Spleen (tissue), 11 donors: ENCODE measurements around the gene ELMO3. TPM values are rescaled to one million over a fixed set of nuclear protein-coding genes. Genes with fewer than 3 reads are reported as not detected.

Experiments used
- DNase-seq: peaks from one replicate; pipeline ENCODE4 v3.0.0-alpha.2; 2020
- H3K27ac ChIP-seq, 8 donors: fragments of 200-600 bp; sonication (generic) in 7 of 8; 1 replicate in 4 of 8; 2 replicates in 4 of 8; pipeline versions ENCODE4 v1.5.0 to v1.8.0; 2016 to 2021; ENCODE audit warnings: inconsistent platforms in 4 of 8, mild to moderate bottlenecking in 4 of 8, moderate library complexity in 1 of 8
- H3K27me3 ChIP-seq, 7 donors: fragments of 200-600 bp; sonication (generic) in 6 of 7; replicated peaks in 1 of 7; 1 replicate in 4 of 7; 2 replicates in 3 of 7; pipeline versions ENCODE4 v1.5.0 to v1.8.0; 2016 to 2021; ENCODE audit warnings: inconsistent platforms in 3 of 7, mild to moderate bottlenecking in 1 of 7
- H3K36me3 ChIP-seq, 6 donors: fragments of 200-600 bp; sonication (generic) in 5 of 6; 1 replicate in 4 of 6; 2 replicates in 2 of 6; pipeline versions ENCODE4 v1.5.0 to v1.8.0; 2016 to 2021; ENCODE audit warnings: inconsistent platforms in 2 of 6
- H3K4me1 ChIP-seq, 6 donors: fragments of 200-600 bp; sonication (generic) in 5 of 6; 1 replicate in 3 of 6; 2 replicates in 3 of 6; pipeline versions ENCODE4 v1.5.0 to v1.8.0; 2016 to 2021; ENCODE audit warnings: inconsistent platforms in 3 of 6
- H3K4me3 ChIP-seq, 8 donors: fragments of 200-600 bp; sonication (generic) in 7 of 8; 1 replicate in 4 of 8; 2 replicates in 4 of 8; pipeline versions ENCODE4 v1.5.0 to v1.8.0; 2016 to 2021; ENCODE audit warnings: inconsistent platforms in 4 of 8, mild to moderate bottlenecking in 4 of 8, moderate library complexity in 2 of 8
- H3K9me3 ChIP-seq, 8 donors: fragments of 200-600 bp; sonication (generic) in 7 of 8; 1 replicate in 4 of 8; 2 replicates in 4 of 8; pipeline versions ENCODE4 v1.5.0 to v1.8.0; 2016 to 2021; ENCODE audit warnings: inconsistent platforms in 4 of 8
- POLR2A ChIP-seq, 3 donors: fragments of 450-650 bp; IDR thresholded peaks; one replicate each; pipeline ENCODE4 v1.5.1; 2017; ENCODE audit warnings: antibody characterized with exemption in 3 of 3, mild to moderate bottlenecking in 1 of 3
- POLR2AphosphoS5 ChIP-seq, 3 donors: sonication (generic); formaldehyde crosslinking; IDR thresholded peaks; one replicate each; pipeline ENCODE4 v1.5.1; 2017; ENCODE audit warnings: antibody characterized with exemption in 3 of 3
- WGBS, 5 donors: extraction: QIAGEN DNeasy Blood & Tissue Kit in 3 of 5; methylation state at CpG; one replicate each; pipeline versions ENCODE4 v1.1.5 to v1.1.7; 2013 to 2018; 5-methylcytosine and 5-hydroxymethylcytosine counted together
- intact Hi-C: fragments of 100-400 bp; cut with DNase I; formaldehyde crosslinking; loops from one replicate; pipeline ENCODE4 v1.15.0; 2023; ENCODE audit warnings: low total_unique reads
- microRNA-seq, 3 donors: library from miRNA; unstranded; fragments of <30 nt; microRNA quantifications; one replicate each; pipeline versions ENCODE4 to v1.1.0, GENCODE V29; 2019 to 2020
- polyA plus RNA-seq, 3 donors: library from polyadenylated mRNA; stranded (reverse); fragments of 200-250 nt; gene quantifications; one replicate each; pipeline ENCODE4 v1.2.1, GENCODE V29; 2013
- small RNA-seq, 4 donors: library from RNA; depleted of rRNA; stranded (forward); fragments of <200 nt; gene quantifications; one replicate each; pipeline ENCODE3, GENCODE V24; 2016
- total RNA-seq, 7 donors: library from RNA; depleted of rRNA in 3 of 7; stranded (reverse); fragments of >200 nt in 3 of 7; fragmentation: NEBNext Ultra II Directional in 4 of 7; extraction: Animal tissue kit (Norgen Biotek cat#: 25700) in 4 of 7; gene quantifications; one replicate each; pipeline versions ENCODE4 v1.1.0 to v1.2.1, GENCODE V29; 2016 to 2021
- TF ChIP-seq, protein P1 (sequence below), 11 experiments: fragments of 200-600 bp in 7 of 11; fragments of 450-650 bp in 4 of 11; sonication (generic) in 4 of 11; IDR thresholded peaks in 8 of 11; conservative IDR thresholded peaks in 3 of 11; 1 replicate in 7 of 11; 2 replicates in 4 of 11; pipeline versions ENCODE4 v1.4.0 to v1.8.0; 2016 to 2021; ENCODE audit warnings: antibody characterized with exemption in 11 of 11, inconsistent platforms in 4 of 11, mild to moderate bottlenecking in 1 of 11
- donor health status: healthy with polysubstance abuse.
- donor health status: DM: no; HTN: no; CAD: no; lungs with moderate emphysema.
- donor health status: DM: no; HTN: no; CAD: no.
- donor health status: Bipolar disorder and iron deficiency.
- donor health status: healthy.
- donor health status: DM: no; HTN: no; CAD: no.
- donor health status: DM: yes; HTN: yes; CAD: no.

Gene ELMO3
- total and polyA plus RNA-seq, 10 donors, result 2.8 to 8.7 (median 4.0) TPM

DNA sequence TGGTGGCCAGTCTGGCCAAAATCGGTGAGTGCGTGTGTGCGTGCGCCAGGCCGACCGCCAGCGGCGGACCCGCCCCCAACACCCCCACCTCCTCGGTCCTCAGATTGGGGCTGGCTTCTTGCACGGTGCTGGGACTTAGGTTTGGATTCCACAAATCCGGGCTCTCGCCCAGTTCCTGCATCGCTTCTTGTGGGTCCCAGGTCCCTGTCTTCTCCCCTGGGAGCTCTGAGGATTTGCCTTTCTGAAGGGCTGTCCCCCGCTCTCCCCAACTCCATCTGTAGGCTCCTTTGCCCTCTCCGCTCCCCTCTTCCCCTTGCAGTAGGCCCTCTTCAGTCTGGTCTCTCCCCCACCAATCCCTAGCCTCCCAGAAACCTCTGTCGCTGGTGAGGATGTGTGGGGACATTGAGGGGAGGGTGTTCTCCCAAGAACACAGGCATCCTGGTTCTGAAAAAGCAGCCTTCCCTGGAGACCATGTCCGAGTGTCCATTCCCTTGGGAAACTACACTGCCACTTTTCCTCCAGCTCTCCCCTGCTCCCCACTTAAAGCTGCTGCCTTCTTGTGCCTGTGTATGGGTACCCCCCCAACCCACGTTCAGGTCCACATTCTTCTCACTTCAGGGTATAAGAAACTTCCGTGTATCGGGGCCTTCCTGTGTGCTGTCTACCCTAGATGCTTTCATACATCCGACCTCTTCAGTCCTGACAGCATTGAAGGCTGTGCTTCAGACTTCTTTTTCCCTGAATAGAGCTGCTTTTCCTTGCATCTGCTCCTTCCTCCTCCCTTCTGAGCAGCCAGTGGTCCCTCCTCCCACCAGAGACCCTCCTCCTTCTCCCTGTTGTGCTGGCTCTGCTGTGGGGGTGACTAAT, 50.5 kb downstream of the ELMO3 start:
- Histone ChIP-seq H3K27ac (peak overlapping the region in 5 of 8 donors; percentile 92 to 96 (median 92)), H3K9me3 (no peaks in the 10 kb centered on the region), H3K4me1 (peaks cover 23 to 73% (median 47%) of the 10 kb centered on the region in 6 donors), H3K4me3 (peak overlapping the region; percentile 45 to 95 (median 92)), H3K27me3 (peaks cover 0 to 30% (median 7%) of the 10 kb centered on the region in 7 donors), H3K36me3 (peaks cover 0 to 5% (median 0%) of the 10 kb centered on the region in 6 donors)
- WGBS, 5 donors, result 25 to 34% (median 28%) methylated on average over 18 to 22 of the region's 22 CpGs
- intact Hi-C loops, result no loop called here
- TF ChIP-seq POLR2A (IDR thresholded peaks at IDR 0.05), result no peak
- TF ChIP-seq, protein P1, sequence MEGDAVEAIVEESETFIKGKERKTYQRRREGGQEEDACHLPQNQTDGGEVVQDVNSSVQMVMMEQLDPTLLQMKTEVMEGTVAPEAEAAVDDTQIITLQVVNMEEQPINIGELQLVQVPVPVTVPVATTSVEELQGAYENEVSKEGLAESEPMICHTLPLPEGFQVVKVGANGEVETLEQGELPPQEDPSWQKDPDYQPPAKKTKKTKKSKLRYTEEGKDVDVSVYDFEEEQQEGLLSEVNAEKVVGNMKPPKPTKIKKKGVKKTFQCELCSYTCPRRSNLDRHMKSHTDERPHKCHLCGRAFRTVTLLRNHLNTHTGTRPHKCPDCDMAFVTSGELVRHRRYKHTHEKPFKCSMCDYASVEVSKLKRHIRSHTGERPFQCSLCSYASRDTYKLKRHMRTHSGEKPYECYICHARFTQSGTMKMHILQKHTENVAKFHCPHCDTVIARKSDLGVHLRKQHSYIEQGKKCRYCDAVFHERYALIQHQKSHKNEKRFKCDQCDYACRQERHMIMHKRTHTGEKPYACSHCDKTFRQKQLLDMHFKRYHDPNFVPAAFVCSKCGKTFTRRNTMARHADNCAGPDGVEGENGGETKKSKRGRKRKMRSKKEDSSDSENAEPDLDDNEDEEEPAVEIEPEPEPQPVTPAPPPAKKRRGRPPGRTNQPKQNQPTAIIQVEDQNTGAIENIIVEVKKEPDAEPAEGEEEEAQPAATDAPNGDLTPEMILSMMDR (IDR thresholded peaks at IDR 0.05 in 8 of 11, conservative IDR thresholded peaks at IDR 0.05 in 3 of 11), result no peak
- no peak for TF ChIP-seq POLR2AphosphoS5 (IDR thresholded peaks at IDR 0.05)
- no peak for DNase-seq

DNA sequence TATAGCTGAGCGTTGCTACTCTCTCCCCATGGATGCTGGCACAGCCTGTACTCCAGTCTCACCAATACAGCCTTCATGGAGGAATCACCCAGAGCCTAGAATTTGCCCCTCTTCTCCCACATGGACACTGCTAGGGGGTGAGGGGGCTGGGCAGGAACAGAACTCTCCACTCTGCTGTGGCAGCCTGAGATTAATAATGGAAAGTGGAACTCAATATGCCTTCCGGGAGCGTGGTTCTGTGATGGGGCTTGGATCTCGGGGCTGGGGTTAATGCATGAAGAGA, 51.1 kb downstream of the ELMO3 start:
- Histone ChIP-seq H3K27ac (peak overlapping the region in 5 of 8 donors; percentile 92 to 96 (median 92)), H3K9me3 (no peaks in the 10 kb centered on the region), H3K4me3 (peak overlapping the region in 6 of 8 donors; percentile 45 to 95 (median 92)), H3K36me3 (peaks cover 0 to 5% (median 0%) of the 10 kb centered on the region in 6 donors), H3K4me1 (peaks cover 17 to 67% (median 44%) of the 10 kb centered on the region in 6 donors), H3K27me3 (peaks cover 0 to 30% (median 7%) of the 10 kb centered on the region in 7 donors)
- DNase-seq, result peak; percentile 41
- intact Hi-C loops, result no loop called here
- TF ChIP-seq, protein P1 (IDR thresholded peaks at IDR 0.05 in 8 of 11, conservative IDR thresholded peaks at IDR 0.05 in 3 of 11), result no peak
- TF ChIP-seq POLR2AphosphoS5 (IDR thresholded peaks at IDR 0.05) (no peak), POLR2A (IDR thresholded peaks at IDR 0.05) (no peak)
- WGBS, 5 donors, result 71 to 89% (median 78%) methylated on average over 4 of the region's 4 CpGs

DNA sequence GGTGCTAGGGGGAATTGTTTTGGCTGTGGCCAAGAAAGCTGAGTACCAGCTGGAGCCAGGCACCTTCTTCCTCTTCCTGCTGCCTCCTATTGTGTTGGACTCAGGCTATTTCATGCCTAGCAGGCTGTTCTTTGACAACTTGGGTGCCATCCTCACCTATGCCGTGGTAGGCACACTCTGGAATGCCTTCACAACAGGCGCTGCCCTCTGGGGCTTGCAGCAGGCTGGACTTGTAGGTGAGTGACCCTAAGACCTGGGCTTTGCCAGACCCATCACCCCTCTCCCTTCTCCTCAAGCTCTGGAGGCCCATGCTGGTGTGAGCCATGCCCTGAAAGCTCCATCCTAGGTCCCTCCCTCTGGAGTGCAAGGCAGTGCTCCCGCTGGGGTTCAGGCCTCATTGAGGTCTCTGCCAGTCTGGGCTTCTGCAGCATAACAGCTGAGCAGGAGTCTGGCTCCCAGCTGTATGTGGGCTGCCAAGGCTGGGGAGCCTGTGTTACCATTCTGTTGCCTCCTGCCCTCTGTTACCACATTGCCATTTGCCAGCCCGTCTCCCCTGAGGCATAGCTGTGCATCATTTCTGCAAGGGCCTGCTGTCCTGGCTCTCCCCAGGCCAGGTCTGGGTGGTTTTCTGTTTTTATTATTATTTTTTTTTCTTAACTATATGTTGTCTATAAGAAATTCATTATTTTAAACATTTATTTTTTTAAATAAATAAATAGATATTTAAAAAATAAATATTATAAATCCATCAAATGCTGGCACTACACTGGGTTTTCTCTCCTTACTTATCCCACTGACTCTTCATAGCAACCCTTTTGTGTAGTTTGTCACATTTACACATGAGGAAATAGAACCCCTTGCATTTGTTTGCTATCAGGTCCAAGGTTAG, 53.9 kb downstream of the ELMO3 start:
- peaks cover 0 to 11% (median 0%) of the 10 kb centered on the region in 6 donors for H3K36me3 ChIP-seq
- TF ChIP-seq, protein P1 (IDR thresholded peaks at IDR 0.05 in 8 of 11, conservative IDR thresholded peaks at IDR 0.05 in 3 of 11), result no peak
- TF ChIP-seq POLR2AphosphoS5 (IDR thresholded peaks at IDR 0.05) (no peak), POLR2A (IDR thresholded peaks at IDR 0.05) (no peak)
- DNase-seq, result peak; percentile 65
- no peak overlapping the region for H3K4me3 ChIP-seq
- H3K9me3 ChIP-seq, result no peaks in the 10 kb centered on the region
- intact Hi-C loops, result no loop called here
- H3K4me1 ChIP-seq, result peaks cover 4 to 68% (median 30%) of the 10 kb centered on the region in 6 donors
- peaks cover 0 to 35% (median 7%) of the 10 kb centered on the region in 7 donors for H3K27me3 ChIP-seq
- 80 to 93% (median 88%) methylated on average over 4 of the region's 4 CpGs for WGBS, 5 donors
- H3K27ac ChIP-seq, result peak overlapping the region in 1 of 8 donors; percentile 7

Small RNA genes within 50 kb of the gene (microRNA-seq; reads per million reads assigned to microRNA genes)
- gene MIR328, result 264 to 561 (median 275) reads per million in 3 donors

Small RNA genes within 50 kb of the gene (small RNA-seq; reads per million reads assigned to genes)
- gene MIR328, result 3.7 to 5.1 (median 4.3) reads per million in 4 donors

Other genes with a start within 250 kb of the ELMO3 start
- 1 to 10 TPM in 1 of 7 donors, under 1 TPM in 5, not detected in 1; 0.23 to 1.3 (median 0.33) TPM for gene CES3, start 237.9 kb upstream of the ELMO3 start, total RNA-seq
- gene CES3, start 237.9 kb upstream of the ELMO3 start, polyA plus RNA-seq, result under 1 TPM; 0.27 to 0.80 (median 0.43) TPM
- 1 to 10 TPM; 5.0 to 9.1 (median 6.3) TPM for gene CES4A, start 210.5 kb upstream of the ELMO3 start, total RNA-seq
- 1 to 10 TPM; 5.3 to 9.9 (median 8.0) TPM for gene CES4A, start 210.5 kb upstream of the ELMO3 start, polyA plus RNA-seq
- 10 to 100 TPM; 55.8 to 80.4 (median 58.6) TPM for gene CBFB, start 170.0 kb upstream of the ELMO3 start, total RNA-seq
- 10 to 100 TPM; 22.7 to 35.1 (median 29.1) TPM for gene CBFB, start 170.0 kb upstream of the ELMO3 start, polyA plus RNA-seq
- gene PHAF1, start 89.2 kb upstream of the ELMO3 start, total RNA-seq, result 10 to 100 TPM; 15.3 to 44.0 (median 19.8) TPM
- gene PHAF1, start 89.2 kb upstream of the ELMO3 start, polyA plus RNA-seq, result 10 to 100 TPM in 1 of 3 donors, 1 to 10 TPM in 2; 5.5 to 10.3 (median 9.9) TPM
- gene B3GNT9, start 48.1 kb upstream of the ELMO3 start, total RNA-seq, result 10 to 100 TPM in 4 of 7 donors, 1 to 10 TPM in 3; 6.1 to 15.3 (median 10.1) TPM
- 1 to 10 TPM; 2.0 to 6.6 (median 3.0) TPM for gene B3GNT9, start 48.1 kb upstream of the ELMO3 start, polyA plus RNA-seq
- 10 to 100 TPM; 29.2 to 39.3 (median 31.1) TPM for gene TRADD, start 39.2 kb upstream of the ELMO3 start, total RNA-seq
- gene TRADD, start 39.2 kb upstream of the ELMO3 start, polyA plus RNA-seq, result 10 to 100 TPM; 27.5 to 42.2 (median 35.3) TPM
- gene FBXL8, start 39.2 kb upstream of the ELMO3 start, total RNA-seq, result 10 to 100 TPM in 6 of 7 donors, 1 to 10 TPM in 1; 8.4 to 29.9 (median 13.2) TPM
- 10 to 100 TPM in 1 of 3 donors, 1 to 10 TPM in 2; 6.0 to 11.2 (median 6.0) TPM for gene FBXL8, start 39.2 kb upstream of the ELMO3 start, polyA plus RNA-seq
- gene HSF4, start 34.4 kb upstream of the ELMO3 start, total RNA-seq, result 10 to 100 TPM; 11.5 to 43.7 (median 23.3) TPM
- 10 to 100 TPM; 16.1 to 24.0 (median 16.7) TPM for gene HSF4, start 34.4 kb upstream of the ELMO3 start, polyA plus RNA-seq
- gene NOL3, start 28.6 kb upstream of the ELMO3 start, total RNA-seq, result 10 to 100 TPM in 6 of 7 donors, 1 to 10 TPM in 1; 8.2 to 14.2 (median 13.6) TPM
- 10 to 100 TPM in 2 of 3 donors, 1 to 10 TPM in 1; 8.7 to 12.0 (median 10.8) TPM for gene NOL3, start 28.6 kb upstream of the ELMO3 start, polyA plus RNA-seq
- 10 to 100 TPM; 11.9 to 59.4 (median 21.0) TPM for gene MATCAP1, start 15.2 kb upstream of the ELMO3 start, total RNA-seq
- 10 to 100 TPM in 2 of 3 donors, 1 to 10 TPM in 1; 8.9 to 37.1 (median 16.3) TPM for gene MATCAP1, start 15.2 kb upstream of the ELMO3 start, polyA plus RNA-seq
- 10 to 100 TPM; 29.2 to 81.7 (median 48.3) TPM for gene EXOC3L1, start 9.0 kb upstream of the ELMO3 start, total RNA-seq
- gene EXOC3L1, start 9.0 kb upstream of the ELMO3 start, polyA plus RNA-seq, result 100 to 1,000 TPM in 1 of 3 donors, 10 to 100 TPM in 2; 28.5 to 113 (median 54.2) TPM
- gene E2F4, start 7.0 kb upstream of the ELMO3 start, total RNA-seq, result 100 to 1,000 TPM in 3 of 7 donors, 10 to 100 TPM in 4; 68.0 to 134 (median 80.1) TPM
- gene E2F4, start 7.0 kb upstream of the ELMO3 start, polyA plus RNA-seq, result 10 to 100 TPM; 40.8 to 68.3 (median 47.8) TPM
- 10 to 100 TPM; 28.1 to 39.0 (median 29.3) TPM for gene TMEM208, start 28.0 kb downstream of the ELMO3 start, total RNA-seq
- 10 to 100 TPM; 54.5 to 68.7 (median 65.9) TPM for gene TMEM208, start 28.0 kb downstream of the ELMO3 start, polyA plus RNA-seq
- 100 to 1,000 TPM in 6 of 7 donors, 10 to 100 TPM in 1; 97.3 to 304 (median 145) TPM for gene FHOD1, start 48.4 kb downstream of the ELMO3 start, total RNA-seq
- gene FHOD1, start 48.4 kb downstream of the ELMO3 start, polyA plus RNA-seq, result 100 to 1,000 TPM in 2 of 3 donors, 10 to 100 TPM in 1; 45.6 to 193 (median 149) TPM
- 10 to 100 TPM in 5 of 7 donors, 1 to 10 TPM in 2; 8.1 to 26.8 (median 13.5) TPM for gene SLC9A5, start 49.8 kb downstream of the ELMO3 start, total RNA-seq
- gene SLC9A5, start 49.8 kb downstream of the ELMO3 start, polyA plus RNA-seq, result 10 to 100 TPM in 2 of 3 donors, 1 to 10 TPM in 1; 6.0 to 34.1 (median 33.6) TPM
- 10 to 100 TPM in 6 of 7 donors, 1 to 10 TPM in 1; 9.6 to 27.9 (median 15.2) TPM for gene PLEKHG4, start 80.4 kb downstream of the ELMO3 start, total RNA-seq
- 10 to 100 TPM in 2 of 3 donors, 1 to 10 TPM in 1; 5.1 to 12.7 (median 11.3) TPM for gene PLEKHG4, start 80.4 kb downstream of the ELMO3 start, polyA plus RNA-seq
- gene KCTD19, start 127.6 kb downstream of the ELMO3 start, total RNA-seq, result under 1 TPM in 5 of 7 donors, not detected in 2; 0.17 to 0.73 (median 0.47) TPM
- gene KCTD19, start 127.6 kb downstream of the ELMO3 start, polyA plus RNA-seq, result under 1 TPM; 0.16 to 0.36 (median 0.22) TPM
- under 1 TPM in 4 of 7 donors, not detected in 3; 0.46 to 0.98 (median 0.75) TPM for gene LRRC36, start 127.7 kb downstream of the ELMO3 start, total RNA-seq
- 1 to 10 TPM in 1 of 3 donors, under 1 TPM in 2; 0.48 to 2.3 (median 0.56) TPM for gene LRRC36, start 127.7 kb downstream of the ELMO3 start, polyA plus RNA-seq
- gene TPPP3, start 194.4 kb downstream of the ELMO3 start, total RNA-seq, result 10 to 100 TPM in 3 of 7 donors, 1 to 10 TPM in 4; 2.5 to 13.9 (median 9.9) TPM
- gene TPPP3, start 194.4 kb downstream of the ELMO3 start, polyA plus RNA-seq, result 10 to 100 TPM in 1 of 3 donors, 1 to 10 TPM in 2; 5.6 to 11.4 (median 7.2) TPM
- 10 to 100 TPM in 6 of 7 donors, 1 to 10 TPM in 1; 9.5 to 31.2 (median 20.6) TPM for gene ZDHHC1, start 217.3 kb downstream of the ELMO3 start, total RNA-seq
- 1 to 10 TPM; 2.1 to 6.0 (median 2.3) TPM for gene ZDHHC1, start 217.3 kb downstream of the ELMO3 start, polyA plus RNA-seq
- 10 to 100 TPM in 1 of 7 donors, 1 to 10 TPM in 5, under 1 TPM in 1; 0.85 to 18.3 (median 4.7) TPM for gene HSD11B2, start 232.0 kb downstream of the ELMO3 start, total RNA-seq
- gene HSD11B2, start 232.0 kb downstream of the ELMO3 start, polyA plus RNA-seq, result 1 to 10 TPM; 1.7 to 4.1 (median 2.8) TPM